ENCODE measurements around the gene RAB5IF. TPM values are rescaled to one million over a fixed set of nuclear protein-coding genes. Genes with fewer than 3 reads are reported as not detected.

RAB5IF gene
- total and polyA plus RNA-seq, 2 of the 13 experiments (the other 11 are each of a cell fraction or from before 2014, with no cell fraction given): 261 to 305 TPM

- no peak for TF ChIP-seq THAP9 (CRISPR knock-in tag; IDR thresholded peaks at IDR 0.05; ENCODE audit: borderline replicate concordance)
- peak; percentile 72 for TF ChIP-seq TEAD3 (CRISPR knock-in tag; optimal IDR thresholded peaks at IDR 0.05; ENCODE audit: borderline replicate concordance)
- 0 out of 2 replicates have a peak, but pooled peaks have one; percentile 14 for TF ChIP-seq ZNF619 (CRISPR knock-in tag; IDR thresholded peaks at IDR 0.05)
- no peak for TF ChIP-seq ZNF317 (CRISPR knock-in tag; IDR thresholded peaks at IDR 0.05)
- no peak for TF ChIP-seq FOXO4 (CRISPR knock-in tag; conservative IDR thresholded peaks at IDR 0.05)
- TF ChIP-seq MLX (CRISPR knock-in tag; IDR thresholded peaks at IDR 0.05): no peak
- no peak for TF ChIP-seq TRIM24 (CRISPR knock-in tag; IDR thresholded peaks at IDR 0.05)
- 0 out of 2 replicates have a peak, but pooled peaks have one; percentile 68 for TF ChIP-seq ZNF788 (CRISPR knock-in tag; IDR thresholded peaks at IDR 0.05; ENCODE audit: borderline replicate concordance)
- 0 out of 2 replicates have a peak, but pooled peaks have one; percentile 34 for TF ChIP-seq ZBTB38 (CRISPR knock-in tag; IDR thresholded peaks at IDR 0.05)
- peak; percentile 9; the same call in 1 of the 2 replicates for TF ChIP-seq ZNF264 (CRISPR knock-in tag; IDR thresholded peaks at IDR 0.05)
- no peak for TF ChIP-seq NFKBIZ (CRISPR knock-in tag; IDR thresholded peaks at IDR 0.05)
- peak; percentile 48; the same call in 1 of the 2 replicates for TF ChIP-seq KAT8 (CRISPR knock-in tag; IDR thresholded peaks at IDR 0.05)
- TF ChIP-seq DZIP1 (CRISPR knock-in tag; IDR thresholded peaks at IDR 0.05): no peak
- TF ChIP-seq ZNF33A (CRISPR knock-in tag; IDR thresholded peaks at IDR 0.05; ENCODE audit: borderline replicate concordance): no peak
- TF ChIP-seq ZNF547 (CRISPR knock-in tag; IDR thresholded peaks at IDR 0.05): no peak
- no peak for TF ChIP-seq NR0B2 (CRISPR knock-in tag; IDR thresholded peaks at IDR 0.05)
- TF ChIP-seq, protein P1, sequence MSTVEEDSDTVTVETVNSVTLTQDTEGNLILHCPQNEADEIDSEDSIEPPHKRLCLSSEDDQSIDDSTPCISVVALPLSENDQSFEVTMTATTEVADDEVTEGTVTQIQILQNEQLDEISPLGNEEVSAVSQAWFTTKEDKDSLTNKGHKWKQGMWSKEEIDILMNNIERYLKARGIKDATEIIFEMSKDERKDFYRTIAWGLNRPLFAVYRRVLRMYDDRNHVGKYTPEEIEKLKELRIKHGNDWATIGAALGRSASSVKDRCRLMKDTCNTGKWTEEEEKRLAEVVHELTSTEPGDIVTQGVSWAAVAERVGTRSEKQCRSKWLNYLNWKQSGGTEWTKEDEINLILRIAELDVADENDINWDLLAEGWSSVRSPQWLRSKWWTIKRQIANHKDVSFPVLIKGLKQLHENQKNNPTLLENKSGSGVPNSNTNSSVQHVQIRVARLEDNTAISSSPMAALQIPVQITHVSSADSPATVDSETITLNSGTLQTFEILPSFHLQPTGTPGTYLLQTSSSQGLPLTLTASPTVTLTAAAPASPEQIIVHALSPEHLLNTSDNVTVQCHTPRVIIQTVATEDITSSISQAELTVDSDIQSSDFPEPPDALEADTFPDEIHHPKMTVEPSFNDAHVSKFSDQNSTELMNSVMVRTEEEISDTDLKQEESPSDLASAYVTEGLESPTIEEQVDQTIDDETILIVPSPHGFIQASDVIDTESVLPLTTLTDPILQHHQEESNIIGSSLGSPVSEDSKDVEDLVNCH (CRISPR knock-in tag; IDR thresholded peaks at IDR 0.05): 0 out of 2 replicates have a peak, but pooled peaks have one; percentile 71
- peak; percentile 62 for TF ChIP-seq POLR2AphosphoS5 (IDR thresholded peaks at IDR 0.05; ENCODE audit: low read depth, low read length)
Observed at GRCh38 chr20:36571564-36572504, 33.7 kb upstream of the RAB5IF start (continued).

All from HepG2 (cell line).